LNCAP (cell line): ENCODE data around the gene SAMD11.

Experiments used
- TF ChIP-seq, protein P1 (sequence below): fragments of 450-650 bp; IDR thresholded peaks from 2 replicates; pipeline ENCODE4 v1.5.1; 2017; ENCODE audit warnings: mild to moderate bottlenecking

The SAMD11 gene

GRCh38 chr1:911875-912739 lies 11.6 kb upstream of the SAMD11 start:
- TF ChIP-seq, protein P1, sequence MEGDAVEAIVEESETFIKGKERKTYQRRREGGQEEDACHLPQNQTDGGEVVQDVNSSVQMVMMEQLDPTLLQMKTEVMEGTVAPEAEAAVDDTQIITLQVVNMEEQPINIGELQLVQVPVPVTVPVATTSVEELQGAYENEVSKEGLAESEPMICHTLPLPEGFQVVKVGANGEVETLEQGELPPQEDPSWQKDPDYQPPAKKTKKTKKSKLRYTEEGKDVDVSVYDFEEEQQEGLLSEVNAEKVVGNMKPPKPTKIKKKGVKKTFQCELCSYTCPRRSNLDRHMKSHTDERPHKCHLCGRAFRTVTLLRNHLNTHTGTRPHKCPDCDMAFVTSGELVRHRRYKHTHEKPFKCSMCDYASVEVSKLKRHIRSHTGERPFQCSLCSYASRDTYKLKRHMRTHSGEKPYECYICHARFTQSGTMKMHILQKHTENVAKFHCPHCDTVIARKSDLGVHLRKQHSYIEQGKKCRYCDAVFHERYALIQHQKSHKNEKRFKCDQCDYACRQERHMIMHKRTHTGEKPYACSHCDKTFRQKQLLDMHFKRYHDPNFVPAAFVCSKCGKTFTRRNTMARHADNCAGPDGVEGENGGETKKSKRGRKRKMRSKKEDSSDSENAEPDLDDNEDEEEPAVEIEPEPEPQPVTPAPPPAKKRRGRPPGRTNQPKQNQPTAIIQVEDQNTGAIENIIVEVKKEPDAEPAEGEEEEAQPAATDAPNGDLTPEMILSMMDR: no peak

DNA sequence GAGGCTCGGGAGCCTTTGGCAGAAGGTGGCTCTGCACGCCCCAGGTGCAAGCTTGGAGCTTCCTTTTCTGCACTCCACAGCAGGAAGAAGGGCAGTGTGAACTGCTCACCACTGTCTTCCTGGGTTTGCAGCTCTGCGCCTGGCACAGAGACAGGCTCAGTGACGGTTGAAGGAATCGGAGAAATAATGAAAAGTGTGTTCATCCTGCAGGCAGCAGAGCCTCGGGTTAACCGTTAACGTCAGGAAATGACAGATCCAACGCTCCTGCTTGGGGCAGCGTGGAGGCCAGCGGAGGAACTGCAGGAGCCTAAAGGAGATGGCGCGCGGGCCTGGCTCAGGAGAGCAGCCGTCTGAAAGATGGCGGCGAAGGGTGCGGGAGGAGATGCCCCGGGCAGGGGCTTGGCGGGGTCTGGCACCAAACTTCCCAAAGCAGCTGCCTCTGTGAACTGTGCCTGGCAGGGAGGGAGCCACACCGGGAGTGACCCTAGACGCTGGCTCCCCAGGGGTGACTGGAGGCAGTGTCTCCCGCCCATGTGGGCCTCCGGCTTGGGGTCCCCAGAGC lies 10.9 kb upstream of the SAMD11 start:
- TF ChIP-seq, protein P1: no peak

- TF ChIP-seq, protein P1: no peak
Observed at GRCh38 chr1:913491-914130, 10.1 kb upstream of the SAMD11 start.

DNA sequence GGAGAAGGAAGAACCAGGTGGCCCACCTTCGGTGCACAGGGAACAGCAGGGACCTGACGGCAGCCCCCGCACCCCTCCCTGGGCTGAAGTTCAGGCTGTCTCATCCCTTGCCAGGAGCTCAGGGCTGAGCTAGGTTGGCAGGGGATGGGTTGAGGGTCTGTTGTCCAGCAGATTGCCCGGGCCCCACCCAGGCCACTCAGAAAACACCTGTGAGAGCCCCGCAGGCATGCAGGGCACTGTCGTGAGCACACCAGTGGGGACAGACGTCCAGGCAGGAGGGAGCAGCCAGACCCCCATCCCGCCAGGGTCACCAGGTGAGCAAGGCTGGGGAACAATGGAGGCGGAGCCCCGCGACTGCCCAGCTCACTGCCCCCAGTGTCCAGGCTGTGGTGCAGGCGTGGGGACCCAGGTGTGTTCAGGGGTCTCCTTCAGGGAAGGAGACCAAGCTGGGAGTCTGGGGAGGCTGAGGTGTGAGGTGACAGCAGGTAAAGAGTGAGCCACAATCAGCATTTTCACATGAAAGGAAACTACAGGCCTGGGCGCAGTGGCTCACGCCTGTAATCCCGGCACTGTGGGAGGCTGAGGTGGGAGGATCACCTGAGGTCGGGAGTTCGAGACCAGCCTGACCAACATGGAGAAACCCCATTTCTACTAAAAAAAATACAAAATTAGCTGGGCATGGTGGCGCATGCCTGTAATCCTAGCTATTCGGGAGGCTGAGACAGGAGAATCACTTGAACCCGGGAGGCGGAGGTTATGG lies 9.4 kb upstream of the SAMD11 start:
- TF ChIP-seq, protein P1: no peak

- TF ChIP-seq, protein P1: no peak
Observed at GRCh38 chr1:914891-915280, 8.8 kb upstream of the SAMD11 start.

DNA sequence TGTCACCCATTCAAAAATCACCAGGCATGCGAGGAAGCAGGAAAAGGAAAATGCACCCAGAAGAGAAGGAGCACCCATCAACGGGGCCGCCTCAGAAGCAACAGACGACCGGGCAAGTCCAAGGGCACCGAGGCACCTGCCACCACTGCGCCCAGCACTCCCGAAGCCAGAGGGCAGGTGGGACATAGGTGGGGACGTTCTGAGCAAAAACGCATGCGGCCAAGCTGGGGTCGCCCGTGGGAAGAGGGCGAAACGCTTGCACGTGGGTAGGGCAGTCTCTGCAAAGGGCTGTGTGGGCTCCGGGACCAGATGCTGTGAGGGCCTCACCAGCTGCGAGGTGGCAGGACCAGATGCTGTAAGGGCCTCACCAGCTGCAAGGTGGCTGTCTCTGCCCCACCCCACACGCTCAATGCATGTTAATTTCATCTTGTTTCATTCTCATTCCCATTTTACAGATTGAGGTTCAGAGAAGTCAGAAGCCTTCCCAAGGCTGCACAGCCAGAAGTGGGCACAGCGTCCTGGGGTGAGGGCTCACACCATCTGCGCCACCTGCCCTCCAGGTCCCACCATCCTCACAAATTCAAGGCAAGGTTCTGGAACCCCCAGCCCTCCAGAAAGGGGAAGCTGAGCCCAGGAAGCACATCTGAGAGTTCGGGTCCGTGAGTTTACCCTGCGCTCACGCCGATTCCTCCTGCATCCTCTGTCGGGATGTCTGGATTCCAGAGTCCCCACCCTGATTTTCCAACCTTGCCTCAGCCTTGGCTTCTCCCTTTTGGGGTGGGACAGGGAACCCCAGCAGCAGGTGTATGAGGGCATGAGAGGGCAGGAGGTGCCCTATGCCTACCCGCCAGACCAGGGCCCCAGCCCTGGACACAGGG lies 8.2 kb upstream of the SAMD11 start:
- TF ChIP-seq, protein P1: no peak
